KG1 (cell line): ENCODE results near the gene HELT.
"Not testable (repeated sequence)": the region's sequence is repeated elsewhere in the genome, so short reads cannot be mapped to it uniquely, and the experiment has no call there.

Experiments
- DNase-seq: peaks from one replicate; lab custom pipeline; 2025; lab: John Stamatoyannopoulos, UW

HELT gene

GRCh38 chr4:185036019-185036418 lies 17.7 kb downstream of the HELT start:
- no peak for DNase-seq

GRCh38 chr4:185036842-185037241 lies 18.6 kb downstream of the HELT start:
- no peak for DNase-seq

- DNase-seq: no peak
These were observed 21.4 kb downstream of the HELT start for GRCh38 chr4:185039508-185040273.

- no peak for DNase-seq
These were observed 22.2 kb downstream of the HELT start for GRCh38 chr4:185040523-185040922.

GRCh38 chr4:185050286-185050685 lies 32.0 kb downstream of the HELT start:
- DNase-seq: not testable (repeated sequence)

GRCh38 chr4:185051283-185051682 lies 33.0 kb downstream of the HELT start:
- DNase-seq: not testable (repeated sequence)

- DNase-seq: no peak
These were observed 35.5 kb downstream of the HELT start for GRCh38 chr4:185053746-185054145.

- no peak for DNase-seq
These were observed 36.0 kb downstream of the HELT start for GRCh38 chr4:185054272-185054671.

- DNase-seq: no peak
These were observed 36.6 kb downstream of the HELT start for GRCh38 chr4:185054886-185055285.

GRCh38 chr4:185061610-185062009 lies 43.3 kb downstream of the HELT start:
- no peak for DNase-seq

- DNase-seq: no peak
These were observed 44.3 kb downstream of the HELT start for GRCh38 chr4:185062606-185063005.

- DNase-seq: no peak
These were observed 47.9 kb downstream of the HELT start for GRCh38 chr4:185066179-185066578.

- no peak for DNase-seq
These were observed 50.5 kb downstream of the HELT start for GRCh38 chr4:185068837-185069236.
